Hepatocyte (in vitro differentiated cells): Measurements from ENCODE around the gene GINS1. TPM values are rescaled to one million over a fixed set of nuclear protein-coding genes. Genes with fewer than 3 reads are reported as not detected.

ENCODE experiments used
- DNase-seq: peaks from one replicate; pipeline ENCODE4 v3.0.0-alpha.2; 2016; ENCODE audit warnings: low spot score
- H2AFZ ChIP-seq: fragments of 200-600 bp; sonication (generic); 2 replicates; pipeline ENCODE4 v1.6.0; 2016; ENCODE audit warnings: antibody characterized with exemption, mild to moderate bottlenecking
- H3K27ac ChIP-seq: fragments of 200-600 bp; sonication (generic); 2 replicates; pipeline ENCODE4 v1.5.1; 2016; ENCODE audit warnings: mild to moderate bottlenecking
- H3K27me3 ChIP-seq: fragments of 200-600 bp; sonication (generic); 2 replicates; pipeline ENCODE4 v1.6.1; 2016
- H3K36me3 ChIP-seq: fragments of 200-600 bp; sonication (generic); replicated peaks from 2 replicates; pipeline ENCODE4 v1.5.1; 2016; ENCODE audit warnings: low read depth; ENCODE audit not compliant: insufficient read depth
- H3K4me1 ChIP-seq: fragments of 200-600 bp; sonication (generic); 2 replicates; pipeline ENCODE4 v1.5.1; 2016; ENCODE audit warnings: mild to moderate bottlenecking, moderate library complexity; ENCODE audit not compliant: insufficient read depth
- H3K4me2 ChIP-seq: fragments of 200-600 bp; sonication (generic); 2 replicates; pipeline ENCODE4 v1.6.0; 2016
- H3K4me3 ChIP-seq: fragments of 200-600 bp; sonication (generic); 2 replicates; pipeline ENCODE4 v1.5.1; 2016; ENCODE audit warnings: mild to moderate bottlenecking
- H3K79me2 ChIP-seq: fragments of 200-600 bp; sonication (generic); 2 replicates; pipeline ENCODE4 v1.6.0; 2017; ENCODE audit warnings: mild to moderate bottlenecking
- H3K9me2 ChIP-seq: fragments of 200-600 bp; sonication (generic); replicated peaks from 2 replicates; pipeline ENCODE4 v1.6.0; 2017; ENCODE audit warnings: mild to moderate bottlenecking; ENCODE audit not compliant: insufficient read depth
- H3K9me3 ChIP-seq: fragments of 200-600 bp; sonication (generic); 2 replicates; pipeline ENCODE4 v1.5.1; 2016; ENCODE audit warnings: low read depth, mild to moderate bottlenecking
- H4K20me1 ChIP-seq: fragments of 200-600 bp; sonication (generic); 2 replicates; pipeline ENCODE4 v1.6.0; 2016; ENCODE audit warnings: mild to moderate bottlenecking; ENCODE audit not compliant: insufficient read depth, poor library complexity, severe bottlenecking
- CTCF ChIP-seq: fragments of 200-600 bp; sonication (generic); IDR thresholded peaks from 2 replicates; pipeline ENCODE4 v1.5.1; 2016; ENCODE audit warnings: antibody characterized with exemption, mild to moderate bottlenecking; ENCODE audit not compliant: poor library complexity
- EZH2 ChIP-seq: fragments of 200-600 bp; sonication (generic); IDR thresholded peaks from 2 replicates; pipeline ENCODE4 v1.6.1; 2016; ENCODE audit warnings: antibody characterized with exemption, mild to moderate bottlenecking, borderline replicate concordance
- EZH2phosphoT487 ChIP-seq: fragments of 200-600 bp; sonication (generic); IDR thresholded peaks from one replicate; pipeline ENCODE4 v1.6.1; 2018; ENCODE audit warnings: antibody characterized with exemption, mild to moderate bottlenecking, low read depth, moderate library complexity; ENCODE audit not compliant: unreplicated experiment, severe bottlenecking
- WGBS: methylation state at CpG from one replicate; pipeline ENCODE4 v1.1.6; 2016; ENCODE audit warnings: low lambda C conversion rate; ENCODE audit errors: missing lambda C conversion rate; 5-methylcytosine and 5-hydroxymethylcytosine counted together
- polyA plus RNA-seq: library from polyadenylated mRNA; unstranded; fragments of >200 nt; fragmentation: Nextera tagmentation; extraction: Ambion mirVana; gene quantifications from 2 replicates; pipeline ENCODE4 v1.2.1, GENCODE V29; 2016
- total RNA-seq: library from RNA; depleted of rRNA; stranded (reverse); fragments of >200 nt; gene quantifications from 2 replicates; pipeline ENCODE4 v1.2.3, GENCODE V29; 2014

Gene GINS1
- total RNA-seq (4.9 and 6.5 TPM in 2 replicates), polyA plus RNA-seq (3.5 and 7.6 TPM in 2 replicates)

- TF ChIP-seq CTCF (no peak), EZH2phosphoT487 (no peak), EZH2 (no peak)
- peak; percentile 92 for DNase-seq
- peak within 1 kb of the TSS; percentile 49 for H3K4me3 ChIP-seq
- peak within 1 kb of the TSS; percentile 86 for H2AFZ ChIP-seq
- H3K4me1 ChIP-seq, result peaks cover 7% of the 10 kb centered on the region
- peak within 1 kb of the TSS; percentile 53 for H3K27ac ChIP-seq
- no peaks in the 10 kb centered on the region for H3K9me3 ChIP-seq
- WGBS, result 4% methylated on average over 55 of the region's 56 CpGs
- H4K20me1 ChIP-seq, result no peaks in the 10 kb centered on the region
- no peaks in the 10 kb centered on the region for H3K27me3 ChIP-seq
- H3K9me2 ChIP-seq, result no peaks in the 10 kb centered on the region
- peaks cover 12% of the 10 kb centered on the region for H3K79me2 ChIP-seq
- H3K36me3 ChIP-seq, result no peaks in the 10 kb centered on the region
- peak within 1 kb of the TSS; percentile 83 for H3K4me2 ChIP-seq
These were observed at the start of gene GINS1 for GRCh38 chr20:25407311-25408169. GINS1 (plus strand) TSS chr20:25407673; CDS start chr20:25407821, 148 bp downstream.

- Histone ChIP-seq H3K4me2 (peak overlapping the region; percentile 31), H3K9me2 (no peaks in the 10 kb centered on the region), H4K20me1 (peaks cover 3% of the 10 kb centered on the region), H3K36me3 (no peaks in the 10 kb centered on the region), H3K4me1 (peaks cover 16% of the 10 kb centered on the region), H2AFZ (no peak overlapping the region), H3K27ac (peak overlapping the region; percentile 55), H3K79me2 (peaks cover 91% of the 10 kb centered on the region), H3K9me3 (no peaks in the 10 kb centered on the region), H3K27me3 (no peaks in the 10 kb centered on the region), H3K4me3 (no peak overlapping the region)
- TF ChIP-seq CTCF (no peak), EZH2 (no peak), EZH2phosphoT487 (no peak)
- DNase-seq, result no peak
- WGBS, result 58% methylated on average over 10 of the region's 10 CpGs
These were observed 46.7 kb upstream of the GINS1 start for GRCh38 chr20:25360631-25361286.

- no peaks in the 10 kb centered on the region for H3K36me3 ChIP-seq
- peaks cover 3% of the 10 kb centered on the region for H4K20me1 ChIP-seq
- peak overlapping the region; percentile 55 for H3K27ac ChIP-seq
- DNase-seq, result no peak
- no peaks in the 10 kb centered on the region for H3K9me3 ChIP-seq
- no peak overlapping the region for H2AFZ ChIP-seq
- H3K4me3 ChIP-seq, result no peak overlapping the region
- 85% methylated on average over 6 of the region's 6 CpGs for WGBS
- no peaks in the 10 kb centered on the region for H3K27me3 ChIP-seq
- TF ChIP-seq EZH2, result no peak
- TF ChIP-seq CTCF, result no peak
- no peak for TF ChIP-seq EZH2phosphoT487
- peak overlapping the region; percentile 31 for H3K4me2 ChIP-seq
- H3K9me2 ChIP-seq, result no peaks in the 10 kb centered on the region
- H3K79me2 ChIP-seq, result peaks cover 91% of the 10 kb centered on the region
- H3K4me1 ChIP-seq, result peaks cover 16% of the 10 kb centered on the region
These were observed 46.2 kb upstream of the GINS1 start for GRCh38 chr20:25361287-25361683.
